ENCODE data around the gene MRPL32. TPM values are rescaled to one million over a fixed set of nuclear protein-coding genes. Genes with fewer than 3 reads are reported as not detected.

Gene MRPL32
- total RNA-seq, 1 experiment from 2014 or later, result 47.5 TPM

DNA sequence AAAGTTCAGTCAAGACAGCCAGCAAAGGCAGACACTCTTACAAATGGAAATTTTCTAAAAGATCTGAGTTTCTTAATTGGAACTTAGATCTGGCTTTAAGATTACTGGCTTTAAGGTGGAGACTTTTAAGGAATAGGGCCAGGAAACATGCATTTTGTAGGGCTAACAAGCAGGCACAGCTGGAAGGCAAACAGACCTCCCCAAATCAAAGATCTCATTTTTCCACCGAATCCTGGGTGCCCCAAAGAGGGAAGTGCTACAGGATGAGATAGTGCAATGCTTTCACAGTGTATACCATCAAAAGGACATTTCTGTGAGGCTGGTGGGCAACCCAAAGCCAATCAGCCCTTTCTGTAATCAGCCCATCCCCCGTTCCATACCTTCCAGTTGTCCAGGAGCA, 27.4 kb downstream of the MRPL32 start:
- H3K27ac ChIP-seq (ENCODE audit: low read depth, low read length), result no peak overlapping the region
- H3K4me1 ChIP-seq (ENCODE audit: control insufficient read depth in 1 of 2, insufficient read depth in 2 of 2, low read length in 2 of 2), result no peaks in the 10 kb centered on the region
- H3K9me3 ChIP-seq (ENCODE audit: control insufficient read depth in 1 of 2, insufficient read depth in 1 of 2, low read depth in 1 of 2, low read length in 2 of 2), result no peaks in the 10 kb centered on the region
- ATAC-seq (no peak), DNase-seq (ENCODE audit: low read depth, low spot score) (no peak)
- no peaks in the 10 kb centered on the region for H3K79me2 ChIP-seq (ENCODE audit: insufficient read depth, low read length)
- BruUV-seq (replicated peaks), result no TSS peak
- no peak for TF ChIP-seq EZH2 (IDR thresholded peaks at IDR 0.05)
- H2AFZ ChIP-seq (ENCODE audit: low read depth, low read length, poor library complexity, severe bottlenecking), result no peak overlapping the region
- no peaks in the 10 kb centered on the region for H3K36me3 ChIP-seq (ENCODE audit: control insufficient read depth in 1 of 2, insufficient read depth in 2 of 2, low read length in 2 of 2)
- CTCF ChIA-PET, result interaction anchor here (0.7 kb wide), 1 partner anchor 10 kb away, joined by 3 read pairs; no protein-coding TSS in a partner anchor
- H3K27me3 ChIP-seq (ENCODE audit: insufficient read depth, low read length), result no peaks in the 10 kb centered on the region
- H3K4me3 ChIP-seq (replicated peaks in 1 of 2; ENCODE audit: low read depth in 1 of 2, low read length in 2 of 2), result no peak overlapping the region
- POLR2A ChIA-PET, result no interaction called here
- H3K4me2 ChIP-seq (ENCODE audit: low read length), result no peak overlapping the region
- H4K20me1 ChIP-seq (ENCODE audit: insufficient read depth), result no peaks in the 10 kb centered on the region
- H3K9me2 ChIP-seq (ENCODE audit: insufficient read depth), result no peaks in the 10 kb centered on the region
- H3K9ac ChIP-seq (ENCODE audit: low read length), result no peak overlapping the region
- intact Hi-C loops (cut with micrococcal nuclease), result no loop called here
- RAD21 ChIA-PET (ENCODE audit: low non-redundant PET in 1 of 2, low total read pairs in 2 of 2, uncharacterized antibody in 2 of 2, unreplicated experiment in 2 of 2), result no interaction called here

- ATAC-seq (no peak), DNase-seq (ENCODE audit: low read depth, low spot score) (no peak)
- Histone ChIP-seq H3K9me3 (ENCODE audit: control insufficient read depth in 1 of 2, insufficient read depth in 1 of 2, low read depth in 1 of 2, low read length in 2 of 2) (no peaks in the 10 kb centered on the region), H3K79me2 (ENCODE audit: insufficient read depth, low read length) (no peaks in the 10 kb centered on the region), H3K36me3 (ENCODE audit: control insufficient read depth in 1 of 2, insufficient read depth in 2 of 2, low read length in 2 of 2) (no peaks in the 10 kb centered on the region), H3K27ac (ENCODE audit: low read depth, low read length) (no peak overlapping the region), H3K4me1 (ENCODE audit: control insufficient read depth in 1 of 2, insufficient read depth in 2 of 2, low read length in 2 of 2) (no peaks in the 10 kb centered on the region), H3K4me3 (replicated peaks in 1 of 2; ENCODE audit: low read depth in 1 of 2, low read length in 2 of 2) (no peak overlapping the region), H3K27me3 (ENCODE audit: insufficient read depth, low read length) (no peaks in the 10 kb centered on the region), H4K20me1 (ENCODE audit: insufficient read depth) (no peaks in the 10 kb centered on the region), H3K9me2 (ENCODE audit: insufficient read depth) (no peaks in the 10 kb centered on the region), H3K9ac (ENCODE audit: low read length) (no peak overlapping the region), H2AFZ (ENCODE audit: low read depth, low read length, poor library complexity, severe bottlenecking) (no peak overlapping the region), H3K4me2 (ENCODE audit: low read length) (no peak overlapping the region)
- intact Hi-C loops (cut with micrococcal nuclease), result no loop called here
- BruUV-seq (replicated peaks), result no TSS peak
- ChIA-PET CTCF (interaction anchor here (1.4 kb wide), 1 partner anchor 20 kb away, joined by 5 read pairs; no protein-coding TSS in a partner anchor), POLR2A (no interaction called here), RAD21 (ENCODE audit: low non-redundant PET in 1 of 2, low total read pairs in 2 of 2, uncharacterized antibody in 2 of 2, unreplicated experiment in 2 of 2) (no interaction called here)
- TF ChIP-seq SP1 (IDR thresholded peaks at IDR 0.05; ENCODE audit: low read depth) (no peak), REST (IDR thresholded peaks at IDR 0.05; ENCODE audit: low read depth) (no peak), POLR2A (IDR thresholded peaks at IDR 0.05; ENCODE audit: borderline replicate concordance, extremely low read depth, insufficient read depth, insufficient read length) (no peak), POLR2AphosphoS5 (IDR thresholded peaks at IDR 0.05; ENCODE audit: low read depth, low read length) (no peak), ELF1 (IDR thresholded peaks at IDR 0.05; ENCODE audit: borderline replicate concordance, low read depth) (no peak), MAX (IDR thresholded peaks at IDR 0.05) (no peak), ATF3 (IDR thresholded peaks at IDR 0.05) (no peak), EZH2 (IDR thresholded peaks at IDR 0.05) (no peak), ZFX (IDR thresholded peaks at IDR 0.05) (no peak), SRF (IDR thresholded peaks at IDR 0.05; ENCODE audit: low read depth) (no peak), TCF7L2 (IDR thresholded peaks at IDR 0.05; ENCODE audit: borderline replicate concordance, extremely low read depth, insufficient read depth, insufficient read length) (no peak)
- TF ChIP-seq, protein P1, sequence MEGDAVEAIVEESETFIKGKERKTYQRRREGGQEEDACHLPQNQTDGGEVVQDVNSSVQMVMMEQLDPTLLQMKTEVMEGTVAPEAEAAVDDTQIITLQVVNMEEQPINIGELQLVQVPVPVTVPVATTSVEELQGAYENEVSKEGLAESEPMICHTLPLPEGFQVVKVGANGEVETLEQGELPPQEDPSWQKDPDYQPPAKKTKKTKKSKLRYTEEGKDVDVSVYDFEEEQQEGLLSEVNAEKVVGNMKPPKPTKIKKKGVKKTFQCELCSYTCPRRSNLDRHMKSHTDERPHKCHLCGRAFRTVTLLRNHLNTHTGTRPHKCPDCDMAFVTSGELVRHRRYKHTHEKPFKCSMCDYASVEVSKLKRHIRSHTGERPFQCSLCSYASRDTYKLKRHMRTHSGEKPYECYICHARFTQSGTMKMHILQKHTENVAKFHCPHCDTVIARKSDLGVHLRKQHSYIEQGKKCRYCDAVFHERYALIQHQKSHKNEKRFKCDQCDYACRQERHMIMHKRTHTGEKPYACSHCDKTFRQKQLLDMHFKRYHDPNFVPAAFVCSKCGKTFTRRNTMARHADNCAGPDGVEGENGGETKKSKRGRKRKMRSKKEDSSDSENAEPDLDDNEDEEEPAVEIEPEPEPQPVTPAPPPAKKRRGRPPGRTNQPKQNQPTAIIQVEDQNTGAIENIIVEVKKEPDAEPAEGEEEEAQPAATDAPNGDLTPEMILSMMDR (IDR thresholded peaks at IDR 0.05 in 2 of 3, conservative IDR thresholded peaks at IDR 0.05 in 1 of 3; ENCODE audit: borderline replicate concordance in 1 of 3, insufficient read depth in 1 of 3, low read depth in 2 of 3, low read length in 2 of 3), result no peak
Measured at GRCh38 chr7:42960762-42961161, 28.6 kb downstream of the MRPL32 start.

All from HCT116 (cell line).